UCSD-AML1 (cell line): ENCODE results near the gene SH2B2.
"Not testable (repeated sequence)": the region's sequence is repeated elsewhere in the genome, so short reads cannot be mapped to it uniquely, and the experiment has no call there.

Experiments
- DNase-seq: peaks from one replicate; lab custom pipeline; 2025; ENCODE audit not compliant: unreplicated experiment; lab: John Stamatoyannopoulos, UW

The SH2B2 gene

DNA sequence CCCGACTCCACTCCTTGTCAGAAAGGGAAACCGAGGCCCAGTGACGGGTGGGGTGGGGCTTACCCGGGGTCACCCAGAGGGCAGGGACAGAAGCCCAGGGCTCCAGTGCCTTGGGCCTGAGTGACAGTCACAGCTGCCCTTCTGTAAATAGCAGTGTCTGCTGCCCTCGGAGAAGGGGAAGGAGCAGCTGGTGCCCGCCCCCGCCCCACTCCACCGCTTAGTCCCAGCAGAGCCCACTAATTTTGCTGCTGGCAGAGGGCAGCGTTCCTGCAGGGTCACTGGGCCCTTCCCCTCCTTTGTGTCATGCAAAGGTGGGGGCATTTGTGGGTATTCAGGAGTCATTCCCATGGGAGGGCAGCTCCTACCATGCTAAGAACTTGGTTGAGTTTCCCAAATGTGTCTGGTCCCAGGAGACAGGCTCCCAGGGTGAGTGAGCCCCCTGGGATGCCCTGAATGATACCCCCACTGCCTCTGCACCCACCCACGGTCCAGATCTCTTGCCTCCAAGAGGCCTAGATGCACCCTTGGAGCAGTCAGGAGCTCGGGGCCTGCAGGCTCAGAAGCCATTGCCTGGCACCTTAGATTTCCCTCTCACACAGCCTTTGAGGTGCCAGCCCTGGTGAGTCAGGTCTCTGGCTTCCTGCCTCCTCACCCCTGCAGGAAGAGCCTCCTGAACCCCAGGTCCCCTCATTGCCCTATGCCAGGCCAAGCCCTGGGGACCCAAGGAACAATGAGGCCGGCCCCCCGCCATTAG, 17.2 kb downstream of the SH2B2 start:
- DNase-seq = no peak

DNA sequence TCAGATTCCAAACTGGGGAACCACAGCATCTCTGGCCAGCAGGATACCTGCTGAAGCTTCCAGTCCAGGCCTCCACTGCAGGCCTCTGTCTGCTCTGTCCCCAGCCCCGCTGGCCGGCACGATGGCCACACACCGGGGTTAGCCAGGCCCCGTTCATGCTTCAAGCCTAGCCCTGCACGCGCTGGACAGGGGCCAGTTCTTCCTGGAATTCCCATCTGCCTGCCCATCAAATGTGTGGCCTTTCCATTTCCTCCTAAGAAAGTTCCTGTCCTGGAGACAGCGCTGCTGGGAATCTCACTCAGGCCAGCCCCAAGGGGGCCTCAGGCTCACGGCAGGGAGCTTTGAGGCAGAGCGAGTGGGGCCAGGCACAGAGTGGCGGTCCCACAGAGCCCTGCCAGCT, 18.0 kb downstream of the SH2B2 start:
- DNase-seq = no peak

DNA sequence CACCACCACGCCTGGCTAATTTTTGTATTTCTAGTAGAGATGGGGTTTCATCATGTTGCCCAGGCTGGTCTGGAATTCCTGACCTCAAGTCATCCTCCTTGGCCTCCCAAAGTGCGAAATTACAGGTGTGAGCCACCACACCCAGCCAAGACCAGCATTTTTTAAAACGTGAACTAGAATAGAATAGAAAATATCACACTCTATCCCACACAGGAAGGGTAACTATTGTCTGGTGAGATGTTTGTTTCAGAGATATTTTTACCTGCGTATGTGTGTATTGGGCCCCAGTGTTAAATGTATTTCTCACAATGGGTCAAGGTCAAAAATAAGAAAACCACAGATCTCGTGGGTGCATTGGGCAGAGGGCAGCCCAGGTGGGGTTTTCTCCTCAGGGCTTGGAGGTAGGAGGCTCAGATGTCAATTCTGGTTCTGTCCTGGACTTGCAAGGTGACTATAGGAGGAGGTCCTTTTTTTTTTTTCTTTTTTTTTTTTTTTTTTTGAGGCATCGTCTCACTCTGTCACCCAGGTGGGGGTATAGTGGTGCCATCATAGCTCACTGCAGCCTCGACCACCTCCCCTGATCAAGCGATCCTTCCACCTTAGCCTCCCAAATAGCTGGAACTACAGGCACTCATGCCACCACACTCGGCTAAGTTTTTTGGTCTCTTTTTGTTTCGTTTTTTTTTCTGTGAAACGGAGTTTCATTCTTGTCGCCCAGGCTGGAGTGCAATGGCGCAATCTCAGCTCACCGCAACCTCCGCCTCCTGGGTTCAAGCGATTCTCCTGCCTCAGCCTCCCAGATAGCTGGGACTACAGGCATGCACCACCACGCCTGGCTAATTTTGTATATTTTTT, 19.0 kb downstream of the SH2B2 start:
- DNase-seq = no peak

DNA sequence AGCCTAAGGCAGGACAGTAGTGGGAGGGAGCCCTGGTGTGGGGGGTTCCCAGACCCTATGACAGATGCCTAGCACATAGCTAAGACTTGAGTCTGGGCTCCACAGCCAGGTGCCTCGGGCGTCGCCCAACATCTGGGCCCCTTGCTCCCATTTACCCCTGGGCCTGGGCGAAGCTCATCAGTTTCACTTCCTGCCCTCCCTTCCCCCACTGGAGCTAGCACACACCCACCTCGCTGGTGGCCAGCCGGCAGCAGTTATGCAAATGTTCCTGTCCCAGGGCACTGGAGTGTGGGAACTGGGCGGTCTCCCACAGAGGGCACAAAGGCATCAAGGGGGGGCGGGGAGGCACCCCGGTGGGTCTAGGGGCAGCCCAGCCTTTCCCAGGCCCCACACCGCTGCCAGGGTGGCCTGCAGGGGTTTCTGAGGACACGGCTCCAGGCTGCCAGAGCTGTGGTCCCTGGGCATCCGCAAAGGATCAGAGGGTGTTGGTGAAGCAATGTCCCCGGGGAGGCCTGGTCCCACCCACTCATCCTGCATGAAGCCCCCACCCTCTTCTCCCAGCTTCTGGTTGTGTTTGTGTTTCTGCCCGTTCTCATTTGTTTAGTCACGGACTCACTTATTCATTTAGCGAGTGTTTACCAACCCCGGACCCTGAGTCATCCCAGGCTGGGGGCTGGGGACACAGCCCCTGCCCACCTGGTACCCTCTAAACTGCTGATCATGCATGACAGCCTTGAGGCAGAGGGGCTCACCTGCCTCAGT, 20.4 kb downstream of the SH2B2 start:
- DNase-seq = peak; percentile 28

DNA sequence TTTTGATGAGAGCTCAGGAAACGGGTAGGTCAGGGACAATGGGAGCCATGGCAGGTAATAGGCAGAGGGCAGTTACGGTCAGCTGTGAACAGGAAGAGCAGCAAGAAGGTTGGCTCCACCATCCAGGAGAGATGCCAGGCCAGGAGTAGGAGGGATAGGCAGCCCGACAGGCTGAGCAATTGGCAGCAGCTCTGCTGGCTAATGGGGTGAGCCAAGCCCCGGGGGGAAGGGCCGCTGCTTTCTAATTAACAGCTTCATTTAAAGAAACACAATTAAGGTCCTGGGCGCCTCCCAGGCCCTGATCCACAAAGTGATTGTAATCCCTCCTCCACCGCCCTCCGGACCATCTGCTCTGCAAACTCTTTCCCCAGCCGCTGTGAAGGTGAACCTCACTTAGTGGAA, 23.7 kb downstream of the SH2B2 start:
- no peak for DNase-seq

DNA sequence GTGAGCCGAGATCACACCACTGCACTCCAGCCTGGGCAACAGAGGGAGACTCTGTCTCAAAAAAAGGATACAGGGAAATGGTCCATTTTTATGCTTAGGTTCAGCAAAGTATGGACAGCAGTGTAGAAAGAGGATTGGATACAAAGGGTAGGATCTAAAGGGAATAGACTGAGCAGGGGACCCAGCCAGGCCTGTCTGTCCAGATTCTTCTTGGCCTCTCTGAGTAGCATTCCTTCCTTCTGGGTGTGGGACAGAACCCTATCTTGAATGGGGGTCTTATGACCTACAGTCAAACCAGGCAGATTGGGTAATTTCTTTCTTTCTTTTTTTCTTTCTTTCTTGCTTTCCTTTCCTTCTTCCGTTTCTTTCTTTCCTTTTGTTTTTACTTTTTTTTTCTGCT, 25.6 kb downstream of the SH2B2 start:
- DNase-seq = no peak

DNA sequence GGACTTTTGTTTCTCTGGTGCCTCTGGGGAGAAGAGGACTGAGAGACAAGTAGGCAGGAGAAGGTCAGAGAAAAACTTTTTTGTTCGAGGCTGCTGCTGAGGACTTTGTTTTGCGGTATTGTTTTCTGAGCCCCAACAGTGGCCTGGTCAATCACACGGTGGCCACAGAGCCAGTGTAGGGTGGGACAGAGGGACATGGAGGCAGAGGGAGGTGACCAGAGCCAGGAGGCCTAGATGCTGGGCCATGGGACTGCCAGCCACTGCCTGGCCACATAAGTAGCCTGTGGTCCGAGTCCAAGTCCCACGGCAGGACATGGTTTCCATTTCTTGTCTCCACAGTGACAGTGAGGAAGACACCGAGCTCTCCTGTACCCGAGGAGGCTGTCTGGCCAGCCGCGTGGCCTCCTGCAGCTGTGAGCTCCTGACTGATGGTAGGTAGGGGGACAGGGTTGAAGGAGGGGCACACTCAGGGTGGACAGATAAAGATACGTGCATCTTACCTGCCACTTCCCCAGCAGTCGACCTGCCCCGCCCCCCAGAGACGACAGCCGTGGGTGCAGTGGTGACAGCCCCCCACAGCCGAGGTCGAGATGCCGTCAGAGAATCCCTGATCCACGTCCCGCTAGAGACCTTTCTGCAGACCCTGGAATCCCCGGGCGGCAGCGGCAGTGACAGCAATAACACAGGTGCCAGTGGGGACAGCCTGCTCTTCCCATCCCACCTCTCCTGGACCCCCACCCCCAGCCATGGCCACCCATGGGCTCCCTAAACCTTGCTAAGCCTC, 27.5 kb downstream of the SH2B2 start:
- no peak for DNase-seq

DNA sequence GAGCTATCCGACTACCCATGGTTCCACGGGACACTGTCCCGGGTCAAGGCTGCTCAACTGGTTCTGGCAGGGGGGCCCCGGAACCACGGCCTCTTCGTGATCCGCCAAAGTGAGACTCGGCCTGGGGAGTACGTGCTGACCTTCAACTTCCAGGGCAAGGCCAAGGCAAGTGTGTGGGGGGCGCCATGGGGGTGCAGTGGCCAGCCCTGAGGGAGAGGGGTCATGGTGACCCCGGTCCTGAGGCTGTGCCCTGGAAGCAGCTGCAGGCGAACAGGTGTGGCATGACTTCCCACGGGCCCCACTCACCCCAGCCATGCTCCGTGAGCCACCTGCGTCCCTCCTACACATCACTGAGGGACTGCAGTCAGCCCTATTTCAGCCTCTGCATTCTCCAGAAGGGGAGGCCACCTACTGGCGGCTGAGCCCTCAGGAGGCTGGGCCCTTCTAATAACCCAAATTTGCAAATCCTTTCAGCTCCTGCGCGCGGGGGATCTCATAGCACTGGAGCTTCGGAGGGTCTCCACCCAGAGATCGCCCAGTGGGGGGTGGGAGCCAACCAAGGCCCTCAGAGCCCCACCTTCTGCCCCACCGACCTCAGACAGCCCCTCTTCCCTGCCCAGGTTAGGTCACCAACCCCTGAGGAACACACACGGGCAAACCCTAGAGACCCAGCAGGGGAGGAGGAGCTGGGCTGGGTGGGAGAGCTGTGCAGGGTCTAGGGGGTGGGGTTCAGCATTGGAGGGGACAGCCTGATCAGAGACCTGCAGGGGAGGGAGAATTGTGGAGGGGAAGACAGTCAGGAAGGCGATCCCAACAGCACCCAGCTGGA, 30.8 kb downstream of the SH2B2 start:
- DNase-seq = no peak

DNA sequence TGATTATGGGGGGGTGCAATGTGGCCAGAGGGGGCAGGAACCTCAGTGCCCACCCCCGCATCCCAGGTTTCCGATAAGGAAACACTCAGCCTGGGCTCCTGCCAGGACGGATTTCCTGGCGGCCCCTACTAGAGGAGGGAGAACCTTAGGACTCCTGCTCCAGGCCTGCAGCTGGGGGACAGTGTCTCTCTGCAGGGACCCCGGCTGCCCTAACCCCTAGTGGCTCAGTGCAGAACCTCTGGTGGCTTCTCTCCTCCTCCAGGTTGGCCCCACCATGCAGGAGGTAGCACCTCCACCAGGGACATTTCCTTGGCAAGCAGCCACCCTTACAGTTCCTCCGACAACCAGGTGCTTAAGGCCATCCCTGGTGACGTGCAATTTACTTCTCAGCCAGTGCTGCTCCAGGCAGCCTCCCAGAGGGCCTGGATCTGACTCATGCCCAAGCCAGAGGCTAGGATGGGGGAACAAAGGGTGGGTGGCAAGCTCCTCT, 31.9 kb downstream of the SH2B2 start:
- DNase-seq = no peak

DNA sequence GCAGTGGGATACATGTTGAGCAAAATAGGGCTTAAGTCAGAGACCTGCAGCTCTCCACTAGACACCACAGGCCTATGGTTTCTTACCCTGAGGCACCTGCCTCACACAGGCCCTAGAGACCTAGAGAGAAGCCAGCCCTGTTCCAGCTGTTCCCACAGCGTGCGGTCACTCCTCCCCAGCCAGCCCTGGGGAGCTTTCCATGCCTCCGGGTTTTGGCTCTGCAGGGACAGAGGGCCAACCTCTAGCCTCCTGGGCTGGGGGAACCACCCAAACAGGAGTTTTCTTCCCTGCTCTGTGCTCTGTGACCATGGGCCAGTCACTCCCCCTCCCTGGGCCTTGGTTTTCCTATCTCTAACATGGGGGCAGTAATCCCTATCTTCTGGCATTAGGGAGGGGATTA, 33.0 kb downstream of the SH2B2 start:
- DNase-seq = no peak

DNA sequence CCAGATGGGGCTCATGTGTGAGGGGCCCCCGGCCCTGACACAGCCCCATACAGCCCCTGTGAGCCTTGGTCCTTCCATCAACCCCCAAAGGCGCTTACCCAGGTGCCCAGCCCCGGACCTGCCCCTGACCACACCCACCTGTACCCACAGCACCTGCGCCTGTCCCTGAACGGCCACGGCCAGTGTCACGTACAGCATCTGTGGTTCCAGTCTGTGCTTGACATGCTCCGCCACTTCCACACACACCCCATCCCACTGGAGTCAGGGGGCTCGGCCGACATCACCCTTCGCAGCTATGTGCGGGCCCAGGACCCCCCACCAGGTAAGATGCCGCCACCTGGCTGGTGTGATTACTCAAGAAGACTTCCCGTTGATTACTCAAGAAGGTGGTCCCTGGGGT, 33.5 kb downstream of the SH2B2 start:
- DNase-seq = no peak

DNA sequence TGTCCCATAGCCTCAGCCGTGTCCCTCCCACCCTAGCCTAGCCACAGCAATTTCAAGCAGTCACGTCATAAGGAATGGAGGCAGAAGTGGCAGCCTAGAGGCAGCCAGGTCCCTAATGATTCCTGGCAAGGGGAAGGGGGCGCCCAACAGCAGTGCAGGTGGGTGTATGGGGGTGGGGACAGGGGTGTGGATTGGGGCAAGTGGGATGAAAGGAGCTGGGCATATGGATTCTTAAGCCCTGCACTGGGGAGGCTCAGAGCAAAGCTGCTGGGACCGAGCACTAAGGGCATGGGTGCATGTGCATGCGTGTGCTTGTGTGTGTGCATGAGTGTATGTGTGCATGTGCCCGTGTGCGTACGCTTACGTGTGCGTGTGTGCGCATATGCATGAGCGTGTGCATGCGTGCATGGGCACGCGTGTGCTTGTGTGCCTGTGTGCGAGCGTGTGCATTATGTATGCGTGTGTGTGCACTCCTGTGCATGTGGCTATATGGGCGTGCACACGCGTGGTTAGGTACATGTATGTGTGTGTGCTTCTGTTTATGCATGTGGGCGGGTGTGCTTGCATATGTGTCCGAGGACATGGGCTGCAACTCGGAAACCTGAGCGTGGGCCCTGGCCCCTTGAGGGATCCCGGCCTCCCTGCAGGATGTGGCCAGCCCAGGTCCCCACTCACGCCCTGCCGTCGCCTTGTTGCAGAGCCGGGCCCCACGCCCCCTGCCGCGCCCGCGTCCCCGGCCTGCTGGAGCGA, 34.1 kb downstream of the SH2B2 start:
- no peak for DNase-seq

DNA sequence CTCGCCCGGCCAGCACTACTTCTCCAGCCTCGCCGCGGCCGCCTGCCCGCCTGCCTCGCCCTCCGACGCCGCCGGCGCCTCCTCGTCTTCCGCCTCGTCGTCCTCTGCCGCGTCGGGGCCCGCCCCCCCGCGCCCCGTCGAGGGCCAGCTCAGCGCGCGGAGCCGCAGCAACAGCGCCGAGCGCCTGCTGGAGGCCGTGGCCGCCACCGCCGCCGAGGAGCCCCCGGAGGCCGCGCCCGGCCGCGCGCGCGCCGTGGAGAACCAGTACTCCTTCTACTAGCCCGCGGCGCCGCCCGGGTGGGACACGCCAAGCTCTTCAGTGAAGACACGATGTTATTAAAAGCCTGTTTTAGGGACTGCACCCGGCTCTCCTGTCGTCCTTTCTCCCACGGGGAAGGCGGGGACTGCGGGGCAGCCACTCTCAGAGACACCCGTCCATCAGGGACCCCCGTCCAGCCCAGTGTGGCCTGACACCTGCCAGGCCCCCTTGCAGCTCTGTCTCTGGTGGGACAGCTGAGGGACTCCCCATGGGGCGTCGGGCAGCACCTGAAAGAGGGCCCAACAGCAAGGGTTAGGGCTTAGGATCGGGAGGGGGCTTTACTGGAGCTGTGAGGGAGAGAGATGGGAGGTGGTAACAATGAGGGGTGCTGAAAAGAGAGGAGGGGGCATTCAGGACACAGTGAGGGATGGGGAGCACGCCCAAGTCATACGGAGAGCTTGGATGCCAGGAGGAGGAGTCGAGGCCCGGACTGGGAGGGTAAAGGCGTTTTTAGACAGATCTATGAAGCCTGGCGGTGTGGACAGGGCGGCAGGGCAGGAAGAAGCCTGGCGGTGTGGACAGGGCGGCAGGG, 34.9 kb downstream of the SH2B2 start:
- no peak for DNase-seq

DNA sequence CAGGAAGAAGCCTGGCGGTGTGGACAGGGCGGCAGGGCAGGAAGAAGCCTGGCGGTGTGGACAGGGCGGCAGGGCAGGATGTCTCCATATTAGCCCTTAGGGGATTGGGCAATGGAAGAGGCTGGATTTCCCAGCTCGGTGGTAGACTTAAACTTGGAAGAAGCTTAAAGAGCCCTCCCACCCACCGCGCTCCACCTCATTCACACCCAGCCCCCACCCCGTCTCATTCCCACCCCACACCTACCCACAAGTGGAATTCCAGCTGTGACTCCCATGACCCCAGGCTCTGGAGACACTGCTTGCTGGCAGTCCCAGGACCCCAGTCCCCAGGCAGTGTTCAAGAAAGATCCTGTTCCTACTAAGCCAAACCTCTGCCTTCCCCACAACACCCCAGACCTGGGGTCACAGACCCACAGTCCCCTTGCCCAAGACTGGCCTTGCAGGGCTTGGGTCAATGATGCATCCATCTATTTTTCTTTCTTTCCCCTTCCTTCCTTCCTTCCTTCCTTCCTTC, 35.6 kb downstream of the SH2B2 start:
- no peak for DNase-seq

DNA sequence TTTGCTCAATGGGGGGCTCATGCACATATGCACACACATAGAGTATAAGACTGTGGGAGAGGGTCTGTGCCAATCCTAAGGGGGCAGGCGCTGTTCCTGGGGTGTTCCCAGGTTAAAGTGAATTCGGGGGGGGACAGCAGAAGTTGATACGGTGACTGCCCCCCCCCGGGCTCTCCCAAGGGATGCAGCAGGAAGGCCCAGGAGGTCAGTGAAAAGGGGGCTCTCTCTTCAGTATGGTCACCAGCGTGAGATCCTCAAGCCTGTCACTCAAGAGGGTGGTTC, 37.2 kb downstream of the SH2B2 start:
- DNase-seq = no peak

DNA sequence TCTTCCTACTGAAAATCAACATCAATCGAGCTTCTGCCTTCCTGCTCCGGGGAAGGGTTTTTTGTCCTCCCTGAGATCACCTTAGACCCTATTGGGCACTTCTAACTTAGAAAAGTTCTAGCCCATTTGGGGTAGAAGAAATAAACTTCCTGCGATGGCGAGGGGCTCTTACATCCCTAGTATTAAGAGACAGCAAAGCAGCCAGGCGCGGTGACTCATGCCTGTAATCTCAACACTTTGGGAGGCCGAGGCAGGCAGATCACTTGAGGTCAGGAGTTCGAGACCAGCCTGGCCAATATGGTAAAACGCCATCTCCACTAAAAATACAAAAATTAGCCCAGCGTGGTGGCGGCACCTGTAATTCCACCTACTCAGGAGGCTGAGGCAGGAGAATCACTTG, 38.4 kb downstream of the SH2B2 start:
- DNase-seq = not testable (repeated sequence)

DNA sequence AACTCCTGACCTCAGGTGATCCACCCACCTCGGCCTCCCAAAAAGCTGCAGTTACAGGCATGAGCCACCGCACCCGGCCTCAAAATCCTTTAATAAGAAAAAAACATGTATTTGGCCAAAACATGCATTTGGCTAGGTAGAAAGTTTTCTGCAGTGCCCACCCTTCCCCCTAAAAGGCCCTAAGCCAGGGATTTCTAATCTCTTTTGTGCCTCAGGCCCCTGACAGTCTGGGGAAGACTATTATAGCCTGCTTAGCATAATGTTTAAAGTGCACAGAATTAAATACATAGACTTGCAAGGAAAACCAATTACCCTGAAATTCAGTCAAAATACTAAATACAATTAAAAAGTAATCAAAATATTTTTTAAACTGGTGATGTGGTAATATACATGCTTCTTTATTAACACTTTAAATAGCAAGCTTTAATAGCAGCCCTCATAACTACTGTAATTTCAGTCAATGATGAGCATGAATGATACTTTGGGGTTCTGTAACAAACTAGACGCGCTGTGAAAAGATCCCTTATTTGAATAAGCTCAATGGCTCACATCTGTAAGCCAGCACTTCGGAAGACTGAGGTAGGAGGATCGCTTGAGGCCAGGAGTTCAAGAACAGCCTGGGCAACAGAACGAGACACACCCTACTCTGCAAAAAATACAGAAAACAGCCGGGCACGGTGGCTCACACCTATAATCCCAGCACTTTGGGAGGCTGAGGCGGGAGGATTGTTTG, 39.7 kb downstream of the SH2B2 start:
- DNase-seq = no peak

DNA sequence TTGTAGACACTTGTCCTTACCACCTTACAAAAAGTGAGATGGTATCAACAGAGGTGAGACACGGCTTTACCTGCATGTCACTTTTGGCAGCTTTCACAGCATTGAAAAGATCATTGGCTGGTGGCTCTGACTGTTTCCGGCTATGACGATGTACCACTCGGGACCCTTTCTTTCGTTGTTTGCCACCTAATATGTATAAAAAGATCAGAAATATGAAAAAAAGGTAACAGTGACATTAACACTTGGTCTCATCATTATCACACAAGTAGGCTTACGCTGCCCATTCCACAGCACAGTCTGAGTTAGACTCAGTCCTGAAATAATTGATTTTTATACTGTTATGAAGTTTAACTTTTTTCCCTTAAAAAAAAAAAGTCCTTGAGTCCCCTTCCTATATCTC, 40.5 kb downstream of the SH2B2 start:
- DNase-seq = not testable (repeated sequence)
